GM12872 (cell line): ENCODE measurements around the gene B4GALT5.

Experiments used
- CTCF ChIP-seq: IDR thresholded peaks from 3 replicates; pipeline ENCODE4 v1.5.1; 2011; ENCODE audit warnings: low read depth, mild to moderate bottlenecking, low read length, moderate library complexity; ENCODE audit not compliant: insufficient read depth

The B4GALT5 gene

GRCh38 chr20:49653925-49654434 lies 59.7 kb downstream of the B4GALT5 start:
- TF ChIP-seq CTCF = no peak

- TF ChIP-seq CTCF = no peak
These were observed 64.0 kb downstream of the B4GALT5 start for GRCh38 chr20:49649672-49650071.

DNA sequence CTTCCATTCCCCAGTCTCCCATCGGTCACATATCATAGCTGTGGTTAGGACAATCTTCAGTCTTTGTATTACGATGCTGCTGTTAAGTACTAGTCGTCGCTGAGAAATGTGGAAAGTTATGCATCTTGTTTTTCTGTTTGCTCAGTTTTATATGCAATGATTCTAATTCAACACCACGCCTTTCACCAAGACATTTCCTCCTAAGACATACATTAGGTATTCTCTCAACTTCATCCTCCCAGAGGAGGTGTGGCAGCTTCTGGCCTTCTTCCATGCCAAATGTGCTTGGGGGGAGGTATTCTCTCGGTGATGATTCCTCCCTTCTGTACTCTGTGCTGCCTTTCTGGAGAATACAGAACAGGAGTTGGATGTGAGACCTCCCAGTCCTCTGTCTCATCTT lies 66.1 kb downstream of the B4GALT5 start:
- TF ChIP-seq CTCF = no peak

- TF ChIP-seq CTCF = no peak
These were observed 67.2 kb downstream of the B4GALT5 start for GRCh38 chr20:49646528-49646927.

DNA sequence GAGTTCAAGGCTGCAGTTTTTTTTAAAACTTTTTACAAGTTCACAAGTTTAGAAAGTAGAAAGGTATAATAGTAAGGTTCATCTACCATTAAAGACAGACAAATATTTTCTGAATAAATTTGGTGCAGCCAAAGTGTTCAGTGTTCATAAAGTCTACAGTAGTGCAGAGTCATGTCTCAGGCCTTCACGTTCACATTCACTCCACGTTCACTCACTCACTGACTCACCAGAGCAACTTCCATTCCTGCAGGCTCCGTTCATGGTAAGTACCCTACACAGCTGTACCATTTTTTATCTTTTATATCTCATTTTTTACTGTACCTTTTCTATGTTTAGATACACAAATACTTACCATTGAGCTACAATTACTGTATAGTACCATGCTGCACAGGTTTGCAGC lies 67.6 kb downstream of the B4GALT5 start:
- no peak for TF ChIP-seq CTCF

DNA sequence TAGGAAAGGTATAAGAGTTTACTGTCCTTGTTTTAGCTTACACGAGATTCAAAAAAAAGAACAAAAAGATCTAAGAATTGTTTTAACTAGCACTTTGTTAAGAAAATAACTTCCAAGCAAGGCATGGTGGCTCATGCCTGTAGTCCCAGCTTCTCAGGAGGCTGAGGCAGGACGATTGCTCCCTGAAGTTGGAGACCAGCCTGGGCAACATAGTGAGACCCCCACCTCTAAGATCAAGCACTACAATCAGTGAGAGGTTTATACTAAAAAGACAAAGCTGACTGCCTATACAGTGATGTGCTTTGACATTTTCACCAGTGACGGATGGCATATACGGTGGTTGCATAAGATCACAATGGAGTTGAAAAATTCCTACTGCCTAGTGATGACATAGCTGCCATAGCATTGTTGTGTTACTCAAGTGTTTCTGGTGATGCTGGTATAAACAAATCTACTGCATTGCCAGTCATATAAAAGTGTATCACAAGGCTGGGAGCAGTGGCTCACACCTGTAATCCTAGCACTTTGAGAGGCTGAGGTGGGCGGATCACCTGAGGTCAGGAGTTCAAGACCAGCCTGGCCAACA lies 68.6 kb downstream of the B4GALT5 start:
- TF ChIP-seq CTCF = no peak

GRCh38 chr20:49642816-49643215 lies 70.9 kb downstream of the B4GALT5 start:
- TF ChIP-seq CTCF = no peak
